IMR-90 (cell line): ENCODE measurements around the gene ADCY2. TPM values are rescaled to one million over a fixed set of nuclear protein-coding genes. Genes with fewer than 3 reads are reported as not detected.

Experiments used
- ATAC-seq: fragments of 200-7000 bp; cut with Tn5 transposase; 2 replicates; pipeline ENCODE4 v1.9.1; 2020; ENCODE audit warnings: low read depth, mild to moderate bottlenecking, moderate library complexity
- BruUV-seq: library from RNA; stranded (reverse); fragments of 400-500 nt; replicated peaks from 2 replicates; lab custom pipeline; 2021; lab: Mats Ljungman, UMichigan
- CTCF ChIA-PET: fragments of 300-600 bp; formaldehyde crosslinking; extraction: SDS; loops from one replicate; lab custom pipeline; 2021; ENCODE audit warnings: antibody characterized with exemption; lab: Yijun Ruan, JAX
- POLR2A ChIA-PET: fragments of 300-600 bp; sonication (Branson Sonifier 250); formaldehyde crosslinking; loops from one replicate; lab custom pipeline; 2022; ENCODE audit warnings: antibody characterized with exemption; ENCODE audit not compliant: unreplicated experiment; lab: Charles Lee
- DNase-seq: peaks from one replicate; pipeline ENCODE4 v3.0.0; 2013
- H2AFZ ChIP-seq: replicated peaks from 2 replicates; pipeline ENCODE3; 2013; ENCODE audit warnings: low read length, mild to moderate bottlenecking; ENCODE audit not compliant: poor library complexity
- H2AK5ac ChIP-seq: 2 replicates; pipeline ENCODE4 v1.6.1; 2013; ENCODE audit warnings: low read depth, low read length, inconsistent platforms
- H2AK9ac ChIP-seq: replicated peaks from 2 replicates; pipeline ENCODE3; 2013; ENCODE audit warnings: mild to moderate bottlenecking, low read depth, low read length, moderate library complexity; ENCODE audit not compliant: poor library complexity
- H2BK120ac ChIP-seq: 2 replicates; pipeline ENCODE4 v1.6.1; 2013; ENCODE audit warnings: low read depth, low read length, inconsistent platforms
- H2BK15ac ChIP-seq: 3 replicates; pipeline ENCODE4 v1.6.1; 2013; ENCODE audit warnings: low read depth, low read length, inconsistent platforms
- H2BK20ac ChIP-seq: 2 replicates; pipeline ENCODE4 v1.6.1; 2013; ENCODE audit warnings: low read depth, mild to moderate bottlenecking, inconsistent platforms, low read length, moderate library complexity
- H2BK5ac ChIP-seq: 2 replicates; pipeline ENCODE4 v1.6.1; 2013; ENCODE audit warnings: mild to moderate bottlenecking, low read depth, low read length, inconsistent platforms; ENCODE audit not compliant: poor library complexity, severe bottlenecking
- H3K14ac ChIP-seq: replicated peaks from 2 replicates; pipeline ENCODE4 v1.6.1; 2013; ENCODE audit warnings: low read depth, low read length, inconsistent platforms
- H3K18ac ChIP-seq: 2 replicates; pipeline ENCODE4 v1.6.1; 2013; ENCODE audit warnings: low read depth, low read length, control low read depth
- H3K23ac ChIP-seq: 2 replicates; pipeline ENCODE4 v1.6.1; 2013; ENCODE audit warnings: low read depth, low read length, inconsistent platforms
- H3K27ac ChIP-seq: 2 replicates; pipeline ENCODE4 v1.5.1; 2013; ENCODE audit warnings: mild to moderate bottlenecking, control low read depth, low read length; ENCODE audit not compliant: insufficient read depth
- H3K27me3 ChIP-seq: 2 replicates; pipeline ENCODE4 v1.6.1; 2013; ENCODE audit warnings: low read length; ENCODE audit not compliant: control insufficient read depth, insufficient read depth
- H3K36me3 ChIP-seq: 2 replicates; pipeline ENCODE4 v1.6.1; 2013; ENCODE audit warnings: low read length, mixed read lengths; ENCODE audit not compliant: control insufficient read depth, insufficient read depth
- H3K4ac ChIP-seq: 2 replicates; pipeline ENCODE4 v1.6.1; 2013; ENCODE audit warnings: low read depth, low read length, inconsistent platforms
- H3K4me1 ChIP-seq: 2 replicates; pipeline ENCODE4 v1.6.1; 2013; ENCODE audit warnings: low read length, mixed read lengths; ENCODE audit not compliant: control insufficient read depth, insufficient read depth
- H3K4me2 ChIP-seq: 2 replicates; pipeline ENCODE4 v1.6.1; 2013; ENCODE audit warnings: low read depth, mild to moderate bottlenecking, control low read depth, low read length, moderate library complexity
- H3K4me3 ChIP-seq: 2 replicates; pipeline ENCODE4 v1.5.1; 2013; ENCODE audit warnings: low read depth, mild to moderate bottlenecking, control low read depth, low read length, moderate library complexity; ENCODE audit not compliant: insufficient read depth
- H3K56ac ChIP-seq: 2 replicates; pipeline ENCODE4 v1.6.1; 2013; ENCODE audit warnings: low read length, inconsistent platforms; ENCODE audit not compliant: insufficient read depth; ENCODE audit errors: extremely low read depth
- H3K79me1 ChIP-seq, 2 experiments: 2 replicates each; pipeline ENCODE4 v1.6.1; 2013; ENCODE audit warnings: low read length in 2 of 2, inconsistent platforms in 1 of 2, low read depth in 1 of 2
- H3K9ac ChIP-seq: 2 replicates; pipeline ENCODE4 v1.6.1; 2013; ENCODE audit warnings: low read depth, low read length, control low read depth
- H3K9me1 ChIP-seq: 2 replicates; pipeline ENCODE4 v1.6.1; 2013; ENCODE audit warnings: low read length, inconsistent platforms; ENCODE audit not compliant: insufficient read depth
- H3K9me3 ChIP-seq: 2 replicates; pipeline ENCODE4 v1.6.1; 2013; ENCODE audit warnings: low read length; ENCODE audit not compliant: control insufficient read depth, insufficient read depth
- H4K20me1 ChIP-seq: 2 replicates; pipeline ENCODE4 v1.6.1; 2013; ENCODE audit warnings: low read length, inconsistent platforms; ENCODE audit not compliant: insufficient read depth
- H4K5ac ChIP-seq: 2 replicates; pipeline ENCODE4 v1.6.1; 2013; ENCODE audit warnings: mild to moderate bottlenecking, low read depth, low read length, control low read depth
- H4K8ac ChIP-seq, 2 experiments: 2 replicates each; pipeline ENCODE4 v1.6.1; 2013; ENCODE audit warnings: low read depth in 2 of 2, low read length in 2 of 2, control low read depth in 1 of 2, inconsistent platforms in 1 of 2
- H4K91ac ChIP-seq: 2 replicates; pipeline ENCODE4 v1.6.1; 2013; ENCODE audit warnings: low read depth, low read length, inconsistent platforms; ENCODE audit not compliant: insufficient read depth
- CEBPB ChIP-seq: IDR thresholded peaks from 2 replicates; pipeline ENCODE4 v1.6.1; 2012; ENCODE audit warnings: low read depth, low read length, improper control_type of control experiment
- CHD1 ChIP-seq: IDR thresholded peaks from 2 replicates; pipeline ENCODE4 v1.6.1; 2012; ENCODE audit warnings: low read depth, low read length, improper control_type of control experiment
- FOS ChIP-seq: fragments of 150-350 bp; IDR thresholded peaks from 2 replicates; pipeline ENCODE4 v1.6.1; 2016; ENCODE audit warnings: low read depth, low read length
- MXI1 ChIP-seq: IDR thresholded peaks from 2 replicates; pipeline ENCODE4 v1.6.1; 2012; ENCODE audit warnings: low read depth, mild to moderate bottlenecking, low read length, moderate library complexity, borderline replicate concordance
- POLR2A ChIP-seq: IDR thresholded peaks from 2 replicates; pipeline ENCODE4 v1.6.1; 2012; ENCODE audit warnings: mild to moderate bottlenecking, low read depth, low read length
- RAD21 ChIP-seq: IDR thresholded peaks from 2 replicates; pipeline ENCODE4 v1.6.1; 2012; ENCODE audit warnings: low read length, improper control_type of control experiment
- WGBS, 2 experiments: methylation state at CpG; one replicate each; pipeline versions ENCODE4 v1.1.5 to v1.1.7; 2013; ENCODE audit warnings: missing lambda C conversion rate in 2 of 2; ENCODE audit not compliant: insufficient read length in 1 of 2; ENCODE audit errors: extremely low coverage in 2 of 2; 5-methylcytosine and 5-hydroxymethylcytosine counted together
- dilution Hi-C: fragments of 300-500 bp; cut with HindIII; formaldehyde crosslinking; loops from one replicate; pipeline ENCODE4 v1.14.3; 2018; ENCODE audit warnings: low sequenced_read_pairs; ENCODE audit not compliant: unreplicated experiment
- in situ Hi-C: fragments of 300-500 bp; cut with MboI; formaldehyde crosslinking; loops from 3 replicates; pipeline ENCODE4 v1.14.3; 2019; ENCODE audit warnings: low sequenced_read_pairs, inconsistent platforms, mixed read lengths
- intact Hi-C: fragments of 100-400 bp; cut with micrococcal nuclease; formaldehyde crosslinking; loops from 2 replicates; pipeline ENCODE4 v1.10.0; 2022
- polyA plus RNA-seq, 3 experiments: library from polyadenylated mRNA; depleted of rRNA; stranded (reverse); fragments of >200 nt; gene quantifications; 2 replicates each; pipeline ENCODE4 v1.2.3, GENCODE V29; 2012; ENCODE audit warnings: low replicate concordance in 1 of 3
- total RNA-seq: library from RNA; depleted of rRNA; stranded (reverse); fragments of >200 nt; gene quantifications from 2 replicates; pipeline ENCODE4 v1.2.3, GENCODE V29; 2012

ADCY2 gene
- total and polyA plus RNA-seq, 2 of the 4 experiments (the other 2 are of a cell fraction) = not detected

DNA sequence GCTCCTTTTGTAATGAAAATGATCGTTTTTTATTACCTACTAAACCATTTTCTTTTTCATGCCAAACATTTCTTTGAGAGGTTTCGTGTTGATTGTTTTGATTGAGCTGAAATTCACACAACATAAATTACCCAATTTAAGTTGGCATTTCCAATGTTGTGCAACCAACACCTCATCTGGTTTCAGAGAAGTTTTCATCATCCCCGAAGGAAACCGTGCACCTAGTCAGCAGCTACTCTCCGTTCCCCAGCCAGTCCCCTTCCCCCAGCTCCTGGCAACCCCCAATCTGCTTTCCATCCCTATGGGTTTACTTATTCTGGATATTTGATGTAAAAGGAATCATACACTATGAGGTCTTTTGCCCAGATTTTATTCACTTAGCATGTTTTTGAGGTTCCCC, 123.6 kb downstream of the ADCY2 start:
- H3K4me3 ChIP-seq = no peak overlapping the region
- no peak overlapping the region for H2BK15ac ChIP-seq
- dilution Hi-C loops = no loop called here
- ChIA-PET POLR2A (no interaction called here), CTCF (no interaction called here)
- no peak overlapping the region for H3K23ac ChIP-seq
- no peak overlapping the region for H4K5ac ChIP-seq
- no peak overlapping the region for H3K9ac ChIP-seq
- no peak overlapping the region for H4K91ac ChIP-seq
- TF ChIP-seq CHD1 = no peak
- no peak for TF ChIP-seq POLR2A
- TF ChIP-seq CEBPB = no peak
- no peak for TF ChIP-seq FOS
- TF ChIP-seq MXI1 = no peak
- no peak for TF ChIP-seq RAD21
- H3K4me2 ChIP-seq = no peak overlapping the region
- H2AK5ac ChIP-seq = no peak overlapping the region
- H3K36me3 ChIP-seq = no peaks in the 10 kb centered on the region
- no peak overlapping the region for H3K56ac ChIP-seq
- intact Hi-C loops = no loop called here
- no peak overlapping the region for H3K27ac ChIP-seq
- no peak overlapping the region for H3K18ac ChIP-seq
- no peaks in the 10 kb centered on the region for H4K20me1 ChIP-seq
- H3K9me1 ChIP-seq = no peaks in the 10 kb centered on the region
- no peak for ATAC-seq
- no peak for DNase-seq
- H2BK120ac ChIP-seq = no peak overlapping the region
- H3K9me3 ChIP-seq = peaks cover 19% of the 10 kb centered on the region
- no peak overlapping the region for H3K4ac ChIP-seq
- no peak overlapping the region for H2BK20ac ChIP-seq
- H3K14ac ChIP-seq = no peak overlapping the region
- no peak overlapping the region for H4K8ac ChIP-seq
- no peak overlapping the region for H2AK9ac ChIP-seq
- no peaks in the 10 kb centered on the region for H3K79me1 ChIP-seq
- H2AFZ ChIP-seq = no peak overlapping the region
- in situ Hi-C loops = no loop called here
- no TSS peak for BruUV-seq
- no peaks in the 10 kb centered on the region for H3K4me1 ChIP-seq
- H3K27me3 ChIP-seq = no peaks in the 10 kb centered on the region
- no peak overlapping the region for H2BK5ac ChIP-seq
- no CpG with 5 or more reads among the region's 5 CpGs for WGBS, 2 experiments
